Neutrophil (primary cell): ENCODE data around the gene LRRC4C.

Experiments used
- H3K27ac ChIP-seq: fragments of 200-600 bp; sonication (generic); 2 replicates; pipeline ENCODE4 v1.5.1; 2016; ENCODE audit warnings: mild to moderate bottlenecking, moderate library complexity
- H3K27me3 ChIP-seq: fragments of 200-600 bp; sonication (generic); 2 replicates; pipeline ENCODE4 v1.6.0; 2016; ENCODE audit warnings: mild to moderate bottlenecking
- H3K36me3 ChIP-seq: fragments of 200-600 bp; sonication (generic); 2 replicates; pipeline ENCODE4 v1.5.1; 2017
- H3K4me1 ChIP-seq, 2 experiments: fragments of 200-600 bp in 1 of 2; sonication (generic) in 1 of 2; 1 replicate in 1 of 2; 2 replicates in 1 of 2; pipeline versions ENCODE4 v1.5.1 to v1.6.1; 2013 to 2016; ENCODE audit warnings: low read depth in 1 of 2, low read length in 1 of 2, mild to moderate bottlenecking in 1 of 2, moderate library complexity in 1 of 2; ENCODE audit not compliant: control insufficient read depth in 1 of 2, insufficient read depth in 1 of 2
- H3K4me3 ChIP-seq, 2 experiments: fragments of 200-600 bp in 1 of 2; sonication (generic) in 1 of 2; 1 replicate in 1 of 2; 2 replicates in 1 of 2; pipeline ENCODE4 v1.5.1; 2013 to 2016; ENCODE audit warnings: low read depth in 1 of 2, low read length in 1 of 2, mild to moderate bottlenecking in 1 of 2, moderate library complexity in 1 of 2
- H3K9me3 ChIP-seq: fragments of 200-600 bp; sonication (generic); 2 replicates; pipeline ENCODE4 v1.5.1; 2016
- CTCF ChIP-seq: fragments of 200-600 bp; sonication (generic); IDR thresholded peaks from 2 replicates; pipeline ENCODE4 v1.5.1; 2016; ENCODE audit warnings: antibody characterized with exemption

Gene LRRC4C

GRCh38 chr11:40619654-40620053 is 839.8 kb downstream of the LRRC4C start:
- Histone ChIP-seq H3K4me3 (no peak overlapping the region), H3K36me3 (no peaks in the 10 kb centered on the region), H3K9me3 (no peaks in the 10 kb centered on the region), H3K4me1 (no peaks in the 10 kb centered on the region), H3K27ac (no peak overlapping the region), H3K27me3 (no peaks in the 10 kb centered on the region)
- TF ChIP-seq CTCF = no peak

- TF ChIP-seq CTCF = no peak
- Histone ChIP-seq H3K27ac (no peak overlapping the region), H3K36me3 (no peaks in the 10 kb centered on the region)
Measured at GRCh38 chr11:40606800-40607199, 852.7 kb downstream of the LRRC4C start.

DNA sequence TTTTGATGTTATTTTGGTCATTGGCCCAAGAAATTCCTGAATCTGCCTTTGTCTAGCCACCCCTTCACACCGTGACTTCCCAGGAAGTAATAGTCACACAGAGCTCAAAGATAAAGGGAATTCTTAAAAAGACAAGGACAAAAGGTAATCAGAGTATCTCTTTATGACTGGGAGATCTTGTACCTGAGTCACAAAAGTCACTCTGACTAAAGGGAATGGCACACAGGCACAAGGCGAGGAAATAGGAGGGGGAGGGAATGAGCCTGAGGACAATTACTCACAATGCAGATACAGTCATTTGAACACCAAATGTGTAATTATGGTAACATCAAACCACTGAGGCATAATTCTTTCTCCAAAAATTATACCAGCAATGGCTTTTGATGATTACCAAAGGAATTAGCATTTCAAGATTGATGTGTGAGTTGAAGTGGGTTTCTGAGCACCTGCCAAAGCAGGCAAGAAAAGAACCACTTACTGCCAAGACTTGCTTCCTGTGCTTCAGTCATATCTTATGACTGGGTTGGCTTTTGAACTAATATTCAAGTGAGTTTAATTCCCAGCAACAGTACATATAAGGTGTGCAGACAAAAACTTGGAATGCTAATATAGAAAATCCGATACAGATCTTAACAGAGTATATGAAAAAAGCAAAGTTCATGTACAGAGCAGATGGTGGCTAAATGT is 856.4 kb downstream of the LRRC4C start:
- no peaks in the 10 kb centered on the region for H3K36me3 ChIP-seq
- no peaks in the 10 kb centered on the region for H3K9me3 ChIP-seq
- H3K27ac ChIP-seq = no peak overlapping the region
- no peaks in the 10 kb centered on the region for H3K4me1 ChIP-seq
- H3K27me3 ChIP-seq = no peaks in the 10 kb centered on the region
- TF ChIP-seq CTCF = no peak
- H3K4me3 ChIP-seq = no peak overlapping the region

More at GRCh38 chr11:40606800-40607199, 852.7 kb downstream of the LRRC4C start:
- Histone ChIP-seq H3K4me3 (no peak overlapping the region), H3K27me3 (no peaks in the 10 kb centered on the region), H3K4me1 (no peaks in the 10 kb centered on the region), H3K9me3 (no peaks in the 10 kb centered on the region)

GRCh38 chr11:40597546-40598113 is 861.8 kb downstream of the LRRC4C start:
- no peaks in the 10 kb centered on the region for H3K4me1 ChIP-seq
- no peak for TF ChIP-seq CTCF
- H3K27me3 ChIP-seq = no peaks in the 10 kb centered on the region
- no peaks in the 10 kb centered on the region for H3K36me3 ChIP-seq
- no peak overlapping the region for H3K27ac ChIP-seq
- no peak overlapping the region for H3K4me3 ChIP-seq
- H3K9me3 ChIP-seq = no peaks in the 10 kb centered on the region

- Histone ChIP-seq H3K27me3 (no peaks in the 10 kb centered on the region), H3K4me1 (no peaks in the 10 kb centered on the region), H3K9me3 (no peaks in the 10 kb centered on the region), H3K27ac (no peak overlapping the region), H3K4me3 (no peak overlapping the region), H3K36me3 (no peaks in the 10 kb centered on the region)
- no peak for TF ChIP-seq CTCF
Measured at GRCh38 chr11:40573254-40573891, 886.1 kb downstream of the LRRC4C start.
